Progenitor cell of endocrine pancreas (in vitro differentiated cells): ENCODE results near the gene LEUTX. TPM values are rescaled to one million over a fixed set of nuclear protein-coding genes. Genes with fewer than 3 reads are reported as not detected.

Experiments used
- DNase-seq: peaks from one replicate; pipeline ENCODE4 v3.0.0; 2021; ENCODE audit warnings: low spot score; ENCODE audit not compliant: unreplicated experiment
- H3K27ac Mint-ChIP-seq: 2 replicates; pipeline ENCODE4 v1.8.0; 2021; ENCODE audit warnings: mild to moderate bottlenecking, moderate library complexity, mixed read lengths
- H3K27me3 Mint-ChIP-seq: 2 replicates; pipeline ENCODE4 v1.8.0; 2021; ENCODE audit warnings: mixed read lengths
- H3K36me3 Mint-ChIP-seq: 2 replicates; pipeline ENCODE4 v1.8.0; 2022; ENCODE audit warnings: mixed read lengths; ENCODE audit not compliant: insufficient read depth
- H3K4me1 Mint-ChIP-seq: 2 replicates; pipeline ENCODE4 v1.8.0; 2021; ENCODE audit warnings: low read depth, mixed read lengths
- H3K4me3 Mint-ChIP-seq: 2 replicates; pipeline ENCODE4 v1.8.0; 2021; ENCODE audit warnings: low read depth, mild to moderate bottlenecking, moderate library complexity, mixed read lengths
- H3K9me3 Mint-ChIP-seq: 2 replicates; pipeline ENCODE4 v1.8.0; 2021; ENCODE audit warnings: low read depth, mixed read lengths
- long read RNA-seq: library from polyadenylated mRNA; unstranded; transcript quantifications from one replicate; pipeline ENCODE4 v2.0.0, GENCODE V29; 2020
- total RNA-seq: library from RNA; stranded (reverse); gene quantifications from 2 replicates; pipeline ENCODE4 v1.2.1, GENCODE V29; 2021
- TF ChIP-seq, protein P1 (sequence below): fragments of 200-600 bp; sonication (generic); IDR thresholded peaks from one replicate; pipeline ENCODE4 v1.5.0; 2021; ENCODE audit warnings: antibody characterized with exemption, mild to moderate bottlenecking; ENCODE audit not compliant: unreplicated experiment

The LEUTX gene, protein sequence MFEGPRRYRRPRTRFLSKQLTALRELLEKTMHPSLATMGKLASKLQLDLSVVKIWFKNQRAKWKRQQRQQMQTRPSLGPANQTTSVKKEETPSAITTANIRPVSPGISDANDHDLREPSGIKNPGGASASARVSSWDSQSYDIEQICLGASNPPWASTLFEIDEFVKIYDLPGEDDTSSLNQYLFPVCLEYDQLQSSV
- total RNA-seq = not detected in 2 replicates
- long read RNA-seq = 0 reads

DNA sequence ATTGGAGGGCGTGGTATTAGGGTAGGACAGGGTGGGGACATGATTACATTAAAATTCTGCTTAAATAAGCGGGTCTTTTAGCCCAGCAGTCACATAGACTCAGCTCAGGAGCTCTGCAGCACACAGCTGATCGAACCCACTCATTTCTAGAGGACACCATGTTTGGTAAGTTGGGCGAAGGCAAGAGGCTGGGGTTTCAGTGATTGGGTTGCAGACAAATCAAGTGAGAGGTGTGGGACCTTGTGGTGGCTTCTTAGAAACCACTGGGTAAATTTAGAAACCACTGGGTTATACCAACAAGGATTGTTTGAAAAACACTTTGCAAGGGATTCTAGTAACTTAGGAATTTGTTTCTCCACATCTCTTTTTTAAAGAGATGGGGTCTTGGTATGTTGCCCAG, at the start of gene LEUTX:
Gene LEUTX, plus strand, starts transcription at position 92 of the 400 bp plus-strand sequence. Its CDS starts 67 bp downstream, at position 159.
- no peaks in the 10 kb centered on the region for H3K36me3 Mint-ChIP-seq
- H3K4me3 Mint-ChIP-seq = no peak within 1 kb of the TSS
- H3K4me1 Mint-ChIP-seq = no peaks in the 10 kb centered on the region
- no peak for DNase-seq
- H3K27ac Mint-ChIP-seq = no peak within 1 kb of the TSS
- peaks cover 28% of the 10 kb centered on the region for H3K27me3 Mint-ChIP-seq
- TF ChIP-seq, protein P1, sequence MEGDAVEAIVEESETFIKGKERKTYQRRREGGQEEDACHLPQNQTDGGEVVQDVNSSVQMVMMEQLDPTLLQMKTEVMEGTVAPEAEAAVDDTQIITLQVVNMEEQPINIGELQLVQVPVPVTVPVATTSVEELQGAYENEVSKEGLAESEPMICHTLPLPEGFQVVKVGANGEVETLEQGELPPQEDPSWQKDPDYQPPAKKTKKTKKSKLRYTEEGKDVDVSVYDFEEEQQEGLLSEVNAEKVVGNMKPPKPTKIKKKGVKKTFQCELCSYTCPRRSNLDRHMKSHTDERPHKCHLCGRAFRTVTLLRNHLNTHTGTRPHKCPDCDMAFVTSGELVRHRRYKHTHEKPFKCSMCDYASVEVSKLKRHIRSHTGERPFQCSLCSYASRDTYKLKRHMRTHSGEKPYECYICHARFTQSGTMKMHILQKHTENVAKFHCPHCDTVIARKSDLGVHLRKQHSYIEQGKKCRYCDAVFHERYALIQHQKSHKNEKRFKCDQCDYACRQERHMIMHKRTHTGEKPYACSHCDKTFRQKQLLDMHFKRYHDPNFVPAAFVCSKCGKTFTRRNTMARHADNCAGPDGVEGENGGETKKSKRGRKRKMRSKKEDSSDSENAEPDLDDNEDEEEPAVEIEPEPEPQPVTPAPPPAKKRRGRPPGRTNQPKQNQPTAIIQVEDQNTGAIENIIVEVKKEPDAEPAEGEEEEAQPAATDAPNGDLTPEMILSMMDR = no peak
- H3K9me3 Mint-ChIP-seq = no peaks in the 10 kb centered on the region

DNA sequence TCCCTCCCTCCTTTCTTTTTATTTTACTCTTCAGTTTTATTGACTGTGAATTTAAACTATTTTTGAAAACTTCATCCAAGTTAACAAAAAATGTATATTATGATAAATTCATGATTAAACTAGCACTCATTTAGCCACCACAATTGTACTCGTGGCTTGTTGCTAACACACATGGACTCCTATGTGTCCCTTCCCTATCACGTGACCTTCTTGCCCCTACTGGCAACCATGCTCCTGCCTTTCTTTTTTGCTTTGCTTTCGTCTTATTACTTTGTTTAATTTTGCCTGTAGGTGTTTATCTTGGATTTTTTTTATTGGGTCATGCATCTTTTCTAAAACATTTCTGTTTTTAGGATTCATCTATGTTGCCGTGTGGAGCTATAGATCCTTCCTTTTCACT, 49.1 kb upstream of the LEUTX start:
- H3K9me3 Mint-ChIP-seq = no peaks in the 10 kb centered on the region
- H3K36me3 Mint-ChIP-seq = no peaks in the 10 kb centered on the region
- no peak overlapping the region for H3K27ac Mint-ChIP-seq
- H3K4me1 Mint-ChIP-seq = no peaks in the 10 kb centered on the region
- TF ChIP-seq, protein P1 = no peak
- no peak overlapping the region for H3K4me3 Mint-ChIP-seq
- H3K27me3 Mint-ChIP-seq = peaks cover 56% of the 10 kb centered on the region
- DNase-seq = no peak

DNA sequence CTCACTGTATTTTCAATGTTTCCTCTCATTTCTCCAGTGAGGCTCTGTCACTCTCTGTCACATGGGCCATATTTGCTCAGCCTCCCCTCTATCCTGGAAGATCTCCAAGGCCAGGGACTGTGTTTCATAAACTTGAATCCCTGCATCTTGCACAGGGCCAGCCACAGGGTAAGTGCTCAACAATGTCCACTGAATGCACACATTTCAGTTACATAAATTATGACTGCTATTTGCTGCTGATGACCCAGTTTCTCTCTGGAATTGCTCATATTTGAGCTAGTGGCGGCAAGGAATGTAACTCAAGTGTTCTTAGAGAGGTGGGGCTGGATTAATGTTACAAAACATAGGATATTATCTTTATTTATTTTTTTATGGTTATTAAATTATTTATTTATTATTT, 47.0 kb upstream of the LEUTX start:
- H3K27me3 Mint-ChIP-seq = peaks cover 55% of the 10 kb centered on the region
- TF ChIP-seq, protein P1 = no peak
- H3K4me1 Mint-ChIP-seq = no peaks in the 10 kb centered on the region
- no peaks in the 10 kb centered on the region for H3K36me3 Mint-ChIP-seq
- H3K9me3 Mint-ChIP-seq = no peaks in the 10 kb centered on the region
- no peak overlapping the region for H3K4me3 Mint-ChIP-seq
- DNase-seq = no peak
- no peak overlapping the region for H3K27ac Mint-ChIP-seq

DNA sequence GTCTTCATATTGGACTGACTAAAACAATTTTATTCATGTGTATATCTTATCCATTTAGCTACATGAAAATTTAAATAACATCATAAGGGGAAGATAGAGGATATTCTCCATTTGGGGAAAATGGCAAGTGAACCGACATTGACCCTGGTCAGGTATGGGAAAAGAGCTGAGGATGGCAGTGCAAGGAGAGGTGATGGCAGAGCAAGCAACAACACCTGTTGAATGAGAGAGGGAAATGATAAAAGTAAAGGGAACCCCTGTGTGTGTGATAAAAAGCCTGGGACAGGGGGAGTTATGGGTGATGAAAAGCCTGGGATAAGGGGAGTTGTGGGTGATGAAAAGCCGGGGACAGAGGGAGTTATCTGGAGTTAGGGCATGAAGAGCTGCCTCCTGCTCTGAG, 44.8 kb upstream of the LEUTX start:
- Mint-ChIP-seq H3K4me3 (no peak overlapping the region), H3K27ac (no peak overlapping the region), H3K36me3 (no peaks in the 10 kb centered on the region), H3K27me3 (peaks cover 62% of the 10 kb centered on the region), H3K9me3 (no peaks in the 10 kb centered on the region), H3K4me1 (no peaks in the 10 kb centered on the region)
- TF ChIP-seq, protein P1 = no peak
- DNase-seq = no peak

DNA sequence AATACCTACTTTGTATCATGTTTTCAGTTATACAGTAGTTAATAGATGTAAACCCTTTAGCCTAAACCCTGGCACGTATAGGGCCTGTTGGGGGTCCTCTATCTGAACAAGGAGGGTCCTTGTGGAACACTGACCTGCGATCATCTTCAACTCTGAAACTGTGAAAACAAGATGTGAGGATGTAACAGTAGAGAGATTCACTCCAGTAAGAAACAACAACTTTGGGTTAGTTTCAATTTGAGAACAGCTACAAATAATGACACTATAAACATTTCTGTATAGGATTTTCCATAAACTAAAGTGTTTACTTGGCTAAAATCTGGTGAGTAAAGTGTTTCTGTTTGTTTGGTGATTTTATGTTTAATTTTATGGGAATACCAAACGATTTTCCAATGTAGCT, 43.0 kb upstream of the LEUTX start:
- no peaks in the 10 kb centered on the region for H3K9me3 Mint-ChIP-seq

More for the DNA sequence above, 43.0 kb upstream of the LEUTX start:
- no peak for DNase-seq
- TF ChIP-seq, protein P1 = no peak
- Mint-ChIP-seq H3K4me1 (no peaks in the 10 kb centered on the region), H3K36me3 (no peaks in the 10 kb centered on the region), H3K4me3 (no peak overlapping the region), H3K27ac (no peak overlapping the region), H3K27me3 (peaks cover 64% of the 10 kb centered on the region)
